MCF 10A (cell line): ENCODE measurements around the gene ZNF688. TPM values are rescaled to one million over a fixed set of nuclear protein-coding genes. Genes with fewer than 3 reads are reported as not detected.

Experiments used
- BruUV-seq: library from RNA; stranded (reverse); fragments of 400-500 nt; replicated peaks from 2 replicates; lab custom pipeline; 2021; lab: Mats Ljungman, UMichigan
- CTCF ChIA-PET: fragments of 300-600 bp; sonication (Branson Sonifier 250); formaldehyde crosslinking; extraction: SDS; loops from one replicate; lab custom pipeline; 2021; ENCODE audit warnings: antibody characterized with exemption, inconsistent platforms; lab: Yijun Ruan, JAX
- POLR2A ChIA-PET: fragments of 300-600, 350-650 bp; sonication (Branson Sonifier 250); formaldehyde crosslinking; extraction: SDS; loops from one replicate; lab custom pipeline; 2020; ENCODE audit warnings: antibody characterized with exemption, inconsistent platforms; lab: Yijun Ruan, JAX
- DNase-seq: peaks from one replicate; pipeline ENCODE4 v3.0.0-alpha.2; 2018; ENCODE audit not compliant: unreplicated experiment
- H3K27ac Mint-ChIP-seq: one replicate; pipeline ENCODE4 v1.8.0; 2022; ENCODE audit warnings: mild to moderate bottlenecking, low read depth, mixed read lengths; ENCODE audit not compliant: unreplicated experiment
- H3K27me3 Mint-ChIP-seq: one replicate; pipeline ENCODE4 v1.8.0; 2022; ENCODE audit warnings: mixed read lengths; ENCODE audit not compliant: insufficient read depth, unreplicated experiment
- H3K36me3 Mint-ChIP-seq: one replicate; pipeline ENCODE4 v1.8.0; 2022; ENCODE audit warnings: mild to moderate bottlenecking, moderate library complexity, mixed read lengths; ENCODE audit not compliant: insufficient read depth, unreplicated experiment
- H3K4me1 Mint-ChIP-seq: one replicate; pipeline ENCODE4 v1.8.0; 2022; ENCODE audit warnings: mixed read lengths; ENCODE audit not compliant: insufficient read depth, unreplicated experiment
- H3K4me3 Mint-ChIP-seq: one replicate; pipeline ENCODE4 v1.8.0; 2022; ENCODE audit warnings: mild to moderate bottlenecking, moderate library complexity, mixed read lengths; ENCODE audit not compliant: unreplicated experiment
- H3K9me3 Mint-ChIP-seq: one replicate; pipeline ENCODE4 v1.8.0; 2022; ENCODE audit warnings: mixed read lengths; ENCODE audit not compliant: unreplicated experiment
- CTCF ChIP-seq: fragments of 200-600 bp; IDR thresholded peaks from one replicate; pipeline ENCODE4 v1.8.0; 2022; ENCODE audit warnings: antibody characterized with exemption, mild to moderate bottlenecking; ENCODE audit not compliant: unreplicated experiment
- intact Hi-C: fragments of 100-400 bp; cut with micrococcal nuclease; formaldehyde crosslinking; loops from 2 replicates; pipeline ENCODE4 v1.14.1; 2022
- total RNA-seq: library from RNA; stranded (reverse); gene quantifications from 2 replicates; pipeline ENCODE4 v1.2.3, GENCODE V29; 2022

The ZNF688 gene
- total RNA-seq, 1 experiment from 2014 or later, result 9.0 TPM

- H3K36me3 Mint-ChIP-seq, result no peaks in the 10 kb centered on the region
- H3K27ac Mint-ChIP-seq, result no peak overlapping the region
- no peaks in the 10 kb centered on the region for H3K4me1 Mint-ChIP-seq
- H3K27me3 Mint-ChIP-seq, result no peaks in the 10 kb centered on the region
- H3K9me3 Mint-ChIP-seq, result no peaks in the 10 kb centered on the region
- ChIA-PET CTCF (interaction anchor here (0.8 to 3.7 kb wide), 6 partner anchors 10 to 210 kb away, joined by 3 to 39 read pairs (median 5); partner anchors contain the start of gene DCTPP1), POLR2A (interaction anchor here (0.8 to 2.7 kb wide), 7 partner anchors 9 to 242 kb away, joined by 3 to 12 read pairs (median 4); partner anchors contain the start of genes ZNF689, ZNF747 and ZNF785)
- H3K4me3 Mint-ChIP-seq, result no peak overlapping the region
- no peak for TF ChIP-seq CTCF
- intact Hi-C loops, result no loop called here
- DNase-seq, result peak; percentile 40
- no TSS peak for BruUV-seq
Observed at GRCh38 chr16:30619202-30619601, 47.7 kb upstream of the ZNF688 start.

GRCh38 chr16:30615358-30616091, 44.0 kb upstream of the ZNF688 start:
- CTCF ChIA-PET, result interaction anchor here (0.6 to 1.6 kb wide), 14 partner anchors 10 to 267 kb away, joined by 3 to 6 read pairs (median 3); partner anchors contain the start of gene DCTPP1
- Mint-ChIP-seq H3K36me3 (peaks cover under 1% of the 10 kb centered on the region), H3K27ac (no peak overlapping the region), H3K4me3 (no peak overlapping the region), H3K9me3 (no peaks in the 10 kb centered on the region), H3K4me1 (no peaks in the 10 kb centered on the region), H3K27me3 (no peaks in the 10 kb centered on the region)
- no TSS peak for BruUV-seq
- DNase-seq, result peak; percentile 40
- peak; percentile 38 for TF ChIP-seq CTCF
- POLR2A ChIA-PET, result interaction anchor here (0.7 to 0.8 kb wide), 2 partner anchors 30 to 186 kb away, joined by 3 to 4 read pairs; partner anchors contain the start of gene DCTPP1
- intact Hi-C loops, result no loop called here

- peak; percentile 98 for DNase-seq
- ChIA-PET CTCF (interaction anchor here (0.6 to 1.0 kb wide), 5 partner anchors 12 to 180 kb away, joined by 3 to 5 read pairs (median 4); partner anchors contain the start of gene DCTPP1), POLR2A (interaction anchor here (0.6 to 3.0 kb wide), 24 partner anchors 9 to 652 kb away, joined by 3 to 12 read pairs (median 5); partner anchors contain the start of genes DCTPP1, PHKG2, ZNF688 and ZNF747)
- Mint-ChIP-seq H3K36me3 (peaks cover 39% of the 10 kb centered on the region), H3K27me3 (no peaks in the 10 kb centered on the region), H3K27ac (peak within 1 kb of the TSS; percentile 92), H3K9me3 (no peaks in the 10 kb centered on the region), H3K4me1 (no peaks in the 10 kb centered on the region), H3K4me3 (peak within 1 kb of the TSS; percentile 80)
- intact Hi-C loops, result no loop called here
- TF ChIP-seq CTCF, result no peak
- BruUV-seq, result TSS peak; percentile 66
Observed at GRCh38 chr16:30609926-30610839, 38.7 kb upstream of the ZNF688 start, which contains the start of gene ZNF689. ZNF689 (minus strand) TSS chr16:30610389; CDS start chr16:30610041, 348 bp downstream.
